DMS153 treated with DMSO at 0.1 percent for 48 hours (cell line): Measurements from ENCODE around the gene KRT72.

Experiments used
- DNase-seq: peaks from one replicate; lab custom pipeline; 2025; ENCODE audit not compliant: unreplicated experiment; lab: John Stamatoyannopoulos, UW

Gene KRT72

GRCh38 chr12:52543985-52544883 is 57.0 kb downstream of the KRT72 start:
- no peak for DNase-seq

DNA sequence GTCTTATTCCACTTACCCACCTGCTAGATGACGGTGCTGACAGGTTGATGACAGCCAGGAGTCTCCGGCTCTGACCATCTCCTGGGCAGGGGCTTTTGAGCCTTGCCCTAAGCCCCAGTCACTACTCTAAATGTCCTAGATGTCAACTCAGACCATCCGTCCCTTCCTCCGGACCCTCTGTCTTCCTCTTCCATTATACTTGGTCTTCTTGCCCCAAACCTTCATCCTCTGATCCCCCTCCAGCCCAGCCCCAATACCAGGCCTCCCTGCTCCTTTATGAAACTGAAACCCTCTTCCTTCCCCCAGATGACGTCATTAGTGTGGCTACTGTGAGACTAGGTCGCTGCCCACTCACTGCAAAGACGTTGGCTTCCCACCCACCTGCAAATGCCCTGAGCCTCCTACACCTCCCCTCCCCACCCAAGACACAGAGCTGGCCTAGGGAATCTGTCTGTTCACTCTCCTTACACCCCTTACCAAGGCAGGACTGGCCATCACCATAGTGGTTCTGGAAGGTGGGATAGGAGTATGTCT is 58.4 kb downstream of the KRT72 start:
- DNase-seq, result no peak

- DNase-seq, result no peak
These were observed 59.1 kb downstream of the KRT72 start for GRCh38 chr12:52542157-52542556.

DNA sequence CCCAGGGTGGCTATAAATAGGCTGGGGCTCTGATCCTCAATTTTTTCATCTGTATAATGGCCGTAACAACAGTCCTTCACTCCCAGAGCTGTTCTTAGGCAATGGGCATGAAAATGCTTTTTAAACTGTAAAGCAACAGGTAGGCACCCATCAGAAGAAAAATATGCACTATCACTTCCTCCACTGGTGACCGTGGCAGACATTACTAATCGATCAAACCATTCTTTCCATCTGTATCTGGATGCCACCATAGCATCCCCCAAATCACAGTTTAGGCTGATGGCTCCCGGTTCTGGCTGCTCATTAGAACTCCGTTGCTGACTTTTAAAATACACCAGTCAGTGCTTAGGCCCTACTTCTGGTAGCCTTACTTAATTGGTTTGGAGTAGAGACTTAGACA is 59.6 kb downstream of the KRT72 start:
- no peak for DNase-seq

- no peak for DNase-seq
These were observed 60.7 kb downstream of the KRT72 start for GRCh38 chr12:52540531-52540930.

DNA sequence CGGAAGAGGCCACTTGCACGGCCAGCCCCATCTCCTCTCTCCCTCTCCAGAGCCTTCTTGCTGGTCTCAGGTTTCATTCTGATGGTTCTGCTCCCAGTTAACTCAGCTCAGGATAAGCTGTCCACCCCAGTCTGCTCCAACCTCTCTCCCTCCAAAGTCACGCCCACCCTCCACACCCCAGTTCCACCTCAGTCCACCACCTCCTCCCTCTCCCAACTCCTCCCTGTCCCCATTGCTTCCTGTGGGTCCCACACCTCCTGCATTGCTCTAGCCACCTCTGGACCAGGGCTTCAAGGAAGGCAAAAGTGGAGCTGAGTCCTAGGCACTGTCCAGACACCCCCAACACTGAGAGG is 61.5 kb downstream of the KRT72 start:
- no peak for DNase-seq

- DNase-seq, result peak; percentile 47
These were observed 62.0 kb downstream of the KRT72 start for GRCh38 chr12:52539083-52539820.

- no peak for DNase-seq
These were observed 64.2 kb downstream of the KRT72 start for GRCh38 chr12:52537101-52537500.
